Measurements from ENCODE around the gene SMYD3.

SMYD3 gene

DNA sequence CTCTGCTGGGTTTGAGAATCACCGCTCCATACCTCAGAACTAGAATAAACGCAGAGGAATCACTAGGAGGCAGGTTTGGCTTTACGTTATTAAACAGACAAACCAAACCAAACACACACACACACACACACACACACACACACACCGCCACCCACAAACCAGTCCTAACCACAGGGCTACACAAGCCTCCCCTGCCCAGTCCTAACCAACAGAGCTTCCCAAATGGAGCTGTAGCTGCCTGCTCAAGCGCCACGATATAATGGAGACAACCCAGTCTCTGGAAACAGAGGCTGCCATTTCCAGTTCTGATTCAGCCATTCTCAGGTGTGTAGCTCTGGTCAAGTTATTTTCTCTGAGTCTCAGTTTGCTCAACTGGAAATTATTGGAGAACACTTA, 519.1 kb downstream of the SMYD3 start:
- DNase-seq (ENCODE audit: low read depth in 1 of 2, low spot score in 1 of 2): no peak
- no peak for TF ChIP-seq SPI1 (IDR thresholded peaks at IDR 0.05; ENCODE audit: borderline replicate concordance, low read depth)
- no peak for TF ChIP-seq GABPA (IDR thresholded peaks at IDR 0.05; ENCODE audit: low read depth)
- no peak for TF ChIP-seq CTCF (IDR thresholded peaks at IDR 0.05; ENCODE audit: insufficient read depth, low read length)
- no peak for TF ChIP-seq REST (IDR thresholded peaks at IDR 0.05; ENCODE audit: insufficient replicate concordance, low read depth)
- TF ChIP-seq POLR2AphosphoS5 (IDR thresholded peaks at IDR 0.05; ENCODE audit: low read depth): no peak
- Histone ChIP-seq H3K27me3 (ENCODE audit: insufficient read depth, poor library complexity, severe bottlenecking) (no peaks in the 10 kb centered on the region), H3K4me3 (replicated peaks; ENCODE audit: insufficient read depth, low read length) (no peak overlapping the region), H3K27ac (replicated peaks) (no peak overlapping the region)

DNA sequence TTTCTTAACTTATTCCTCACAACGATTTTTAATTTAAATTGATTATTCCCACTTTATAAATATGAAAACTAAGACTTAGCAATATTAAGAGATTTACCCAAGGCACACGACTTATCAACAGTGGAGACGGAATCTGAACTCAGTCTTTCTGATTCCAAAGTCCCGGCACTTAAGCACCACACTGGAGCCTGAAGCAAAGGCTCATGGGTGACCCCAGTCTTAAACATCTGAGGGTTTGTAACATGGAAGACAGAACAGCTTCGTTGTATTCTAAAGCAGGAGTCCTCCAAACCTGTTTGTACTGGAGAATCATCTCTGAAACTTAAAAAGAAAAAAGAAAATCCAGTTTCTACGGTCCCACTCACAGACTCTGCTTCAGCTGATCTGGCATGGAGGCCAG, 519.5 kb downstream of the SMYD3 start:
- DNase-seq (ENCODE audit: low read depth in 1 of 2, low spot score in 1 of 2): no peak
- TF ChIP-seq POLR2AphosphoS5 (IDR thresholded peaks at IDR 0.05; ENCODE audit: low read depth) (no peak), CTCF (IDR thresholded peaks at IDR 0.05; ENCODE audit: insufficient read depth, low read length) (no peak), SPI1 (IDR thresholded peaks at IDR 0.05; ENCODE audit: borderline replicate concordance, low read depth) (no peak), GABPA (IDR thresholded peaks at IDR 0.05; ENCODE audit: low read depth) (no peak), REST (IDR thresholded peaks at IDR 0.05; ENCODE audit: insufficient replicate concordance, low read depth) (no peak)
- Histone ChIP-seq H3K27me3 (ENCODE audit: insufficient read depth, poor library complexity, severe bottlenecking) (no peaks in the 10 kb centered on the region), H3K4me3 (replicated peaks; ENCODE audit: insufficient read depth, low read length) (no peak overlapping the region), H3K27ac (replicated peaks) (no peak overlapping the region)

DNA sequence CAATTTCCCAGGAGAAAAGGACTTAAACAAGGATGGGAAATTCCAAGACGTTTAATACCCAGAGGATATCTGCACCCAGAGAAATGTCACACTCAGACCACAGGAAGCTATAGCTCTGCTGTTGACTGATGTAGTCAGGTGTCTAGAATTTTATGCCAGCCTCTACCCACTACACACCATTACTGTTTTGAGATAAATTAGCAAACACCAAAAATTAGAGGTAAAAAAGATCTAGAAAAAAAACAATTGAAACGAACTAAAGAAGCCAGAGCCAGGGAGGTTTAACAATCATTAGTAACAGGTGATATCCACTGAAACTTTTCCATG, 519.9 kb downstream of the SMYD3 start:
- DNase-seq (ENCODE audit: low read depth in 1 of 2, low spot score in 1 of 2): no peak
- no peaks in the 10 kb centered on the region for H3K27me3 ChIP-seq (ENCODE audit: insufficient read depth, poor library complexity, severe bottlenecking)
- H3K4me3 ChIP-seq (replicated peaks; ENCODE audit: insufficient read depth, low read length): no peak overlapping the region
- TF ChIP-seq REST (IDR thresholded peaks at IDR 0.05; ENCODE audit: insufficient replicate concordance, low read depth) (no peak), CTCF (IDR thresholded peaks at IDR 0.05; ENCODE audit: insufficient read depth, low read length) (no peak), SPI1 (IDR thresholded peaks at IDR 0.05; ENCODE audit: borderline replicate concordance, low read depth) (no peak), POLR2AphosphoS5 (IDR thresholded peaks at IDR 0.05; ENCODE audit: low read depth) (no peak), GABPA (IDR thresholded peaks at IDR 0.05; ENCODE audit: low read depth) (no peak)
- H3K27ac ChIP-seq (replicated peaks): no peak overlapping the region
